K562 (cell line): ENCODE measurements around the gene MOXD1. TPM values are rescaled to one million over a fixed set of nuclear protein-coding genes. Genes with fewer than 3 reads are reported as not detected.

Experiments used
- ATAC-seq: fragments of 200-7000 bp; cut with Tn5 transposase; 3 replicates; pipeline ENCODE4 v1.9.1; 2020; ENCODE audit warnings: moderate library complexity
- BruUV-seq: library from RNA; stranded (reverse); fragments of 400-500 nt; replicated peaks from 2 replicates; lab custom pipeline; 2021; lab: Mats Ljungman, UMichigan
- CTCF ChIA-PET: fragments of 300-600 bp; formaldehyde crosslinking; extraction: SDS; loops from one replicate; lab custom pipeline; 2021; ENCODE audit warnings: low intra/inter-chr PET ratio; lab: Yijun Ruan, JAX
- POLR2A ChIA-PET: fragments of 300-600, 350-650 bp; sonication (Branson Sonifier 250); formaldehyde crosslinking; extraction: SDS; loops from one replicate; lab custom pipeline; 2021; ENCODE audit warnings: antibody characterized with exemption, inconsistent platforms; lab: Yijun Ruan, JAX
- DNase-seq, 4 experiments: peaks; one replicate each; pipeline versions ENCODE4 v3.0.0 to v3.0.0-alpha.2; 2011 to 2018; ENCODE audit warnings: low spot score in 3 of 4, mixed read lengths in 3 of 4; ENCODE audit errors: extremely low read depth in 1 of 4
- FAIRE-seq: peaks from 2 replicates; lab custom pipeline; 2011; peaks lifted over from hg19 to GRCh38; lab: Jason Lieb, UNC
- H2AFZ ChIP-seq: 2 replicates; pipeline ENCODE4 v1.6.0; 2011; ENCODE audit warnings: low read depth, low read length, control low read depth, inconsistent platforms
- H3K27ac ChIP-seq: fragments of 200-600 bp; 3 replicates; pipeline ENCODE4 v1.8.0; 2011; ENCODE audit warnings: low read depth, mild to moderate bottlenecking, control low read depth, inconsistent platforms, low read length, moderate library complexity, mixed read lengths; ENCODE audit errors: extremely low read depth
- H3K27me3 ChIP-seq, 2 experiments: fragments of 300-600 bp in 1 of 2; 2 replicates in 1 of 2; 3 replicates in 1 of 2; pipeline versions ENCODE4 v1.6.0 to v1.8.0; 2011; ENCODE audit warnings: inconsistent platforms in 2 of 2, low read length in 2 of 2, mild to moderate bottlenecking in 1 of 2, mixed read lengths in 1 of 2, moderate library complexity in 1 of 2; ENCODE audit not compliant: control insufficient read depth in 2 of 2, insufficient read depth in 2 of 2
- H3K36me3 ChIP-seq: fragments of 300-600 bp; 3 replicates; pipeline ENCODE4 v1.8.0; 2011; ENCODE audit warnings: mild to moderate bottlenecking, low read length, inconsistent platforms; ENCODE audit not compliant: control insufficient read depth, insufficient read depth
- H3K4me1 ChIP-seq, 2 experiments: fragments of 200-600 bp in 1 of 2; replicated peaks in 1 of 2; 2 replicates in 1 of 2; 3 replicates in 1 of 2; pipeline versions ENCODE4 v1.5.1 to v1.8.0; 2011; ENCODE audit warnings: inconsistent platforms in 2 of 2, low read length in 2 of 2, mild to moderate bottlenecking in 1 of 2, mixed read lengths in 1 of 2, moderate library complexity in 1 of 2; ENCODE audit not compliant: control insufficient read depth in 2 of 2, insufficient read depth in 2 of 2
- H3K4me2 ChIP-seq: 2 replicates; pipeline ENCODE4 v1.6.1; 2011; ENCODE audit warnings: low read length, control low read depth, inconsistent platforms, mixed read lengths; ENCODE audit not compliant: insufficient read depth
- H3K4me3 ChIP-seq: fragments of 200-600 bp; sonication (generic), shearing (Covaris generic); 2 replicates; pipeline ENCODE4 v1.5.1; 2016; ENCODE audit warnings: control low read depth, inconsistent platforms
- H3K79me2 ChIP-seq: fragments of 200-600 bp; 3 replicates; pipeline ENCODE4 v1.8.0; 2011; ENCODE audit warnings: low read length, inconsistent platforms; ENCODE audit not compliant: control insufficient read depth, insufficient read depth
- H3K9ac ChIP-seq, 2 experiments: 2 replicates each; pipeline versions ENCODE4 v1.6.0 to v1.6.1; 2011; ENCODE audit warnings: low read depth in 2 of 2, low read length in 2 of 2, control low read depth in 1 of 2, inconsistent platforms in 1 of 2, mild to moderate bottlenecking in 1 of 2, mixed read lengths in 1 of 2; ENCODE audit not compliant: insufficient read depth in 1 of 2
- H3K9me1 ChIP-seq: one replicate; pipeline ENCODE4 v1.6.0; 2011; ENCODE audit warnings: inconsistent platforms, mild to moderate bottlenecking, low read length, moderate library complexity; ENCODE audit not compliant: control insufficient read depth, insufficient read depth
- H3K9me3 ChIP-seq: replicated peaks from 2 replicates; pipeline ENCODE4 v1.5.1; 2011; ENCODE audit warnings: low read depth, low read length, inconsistent platforms; ENCODE audit not compliant: control insufficient read depth, insufficient read depth
- H4K20me1 ChIP-seq: replicated peaks from 2 replicates; pipeline ENCODE4 v1.6.1; 2011; ENCODE audit warnings: low read length, inconsistent platforms, mixed read lengths; ENCODE audit not compliant: control insufficient read depth, insufficient read depth
- ARID2 ChIP-seq: fragments of 450-650 bp; IDR thresholded peaks from 2 replicates; pipeline ENCODE4 v1.6.1; 2017; ENCODE audit warnings: antibody characterized with exemption, mild to moderate bottlenecking
- ATF7 ChIP-seq: fragments of 450-650 bp; IDR thresholded peaks from 2 replicates; pipeline ENCODE4 v1.7.1; 2014; ENCODE audit warnings: mild to moderate bottlenecking, moderate library complexity
- BCL6 ChIP-seq: fragments of 250-450 bp; sonication (Bioruptor Pico); IDR thresholded peaks from 2 replicates; pipeline ENCODE4 v1.4.0; 2020
- BRD9 ChIP-seq: fragments of 450-650 bp; IDR thresholded peaks from 2 replicates; pipeline ENCODE4 v1.6.1; 2018; ENCODE audit warnings: low read depth; ENCODE audit not compliant: partially characterized antibody
- CXXC5 ChIP-seq: fragments of 250-450 bp; sonication (Bioruptor Pico); IDR thresholded peaks from 2 replicates; pipeline ENCODE4 v1.8.0; 2022; ENCODE audit warnings: inconsistent platforms, mild to moderate bottlenecking, moderate library complexity
- EGR1 ChIP-seq: fragments of 450-650 bp; conservative IDR thresholded peaks from 2 replicates; pipeline ENCODE4 v1.6.1; 2017; ENCODE audit warnings: mild to moderate bottlenecking
- FOSL1 ChIP-seq: fragments of 200-800 bp; sonication (Bioruptor generic); conservative IDR thresholded peaks from 2 replicates; pipeline ENCODE4 v1.6.1; 2016; ENCODE audit warnings: missing genetic modification characterization, missing compliant biosample characterization
- HMBOX1 ChIP-seq: sonication (generic); IDR thresholded peaks from 2 replicates; pipeline ENCODE4 v1.6.1; 2016
- SRSF1 ChIP-seq: fragments of 200-400 bp; formaldehyde crosslinking; IDR thresholded peaks from 2 replicates; pipeline ENCODE4 v1.6.1; 2017; ENCODE audit warnings: mild to moderate bottlenecking, low read depth, low read length, moderate library complexity
- THRA ChIP-seq: fragments of 450-650 bp; IDR thresholded peaks from 2 replicates; pipeline ENCODE4 v1.6.1; 2017; ENCODE audit warnings: mild to moderate bottlenecking, moderate library complexity
- WGBS: fragments of 100-300 bp; shearing (Covaris generic); methylation state at CpG from one replicate; pipeline ENCODE4 v1.1.6; 2016; ENCODE audit warnings: low coverage, mixed read lengths; ENCODE audit not compliant: insufficient coverage; ENCODE audit errors: missing lambda C conversion rate; 5-methylcytosine and 5-hydroxymethylcytosine counted together
- in situ Hi-C: fragments of 300-500 bp; cut with MboI; formaldehyde crosslinking; loops from 4 replicates; pipeline ENCODE4 v1.15.0; 2018; ENCODE audit warnings: inconsistent platforms, mixed read lengths
- intact Hi-C: fragments of 100-400 bp; cut with micrococcal nuclease; formaldehyde crosslinking; loops from 2 replicates; pipeline ENCODE4 v1.14.2; 2022
- polyA plus RNA-seq, 8 experiments: library from polyadenylated mRNA; depleted of rRNA in 4 of 8; stranded (reverse) in 5 of 8; unstranded in 3 of 8; fragments of >200 nt; fragmentation: Nextera tagmentation in 2 of 8; fragmentation: Illumina TruSeq in 1 of 8; extraction: Ambion mirVana in 2 of 8; extraction: Trizol in 1 of 8; gene quantifications; 2 replicates each; pipeline versions ENCODE4 v1.2.1 to v1.2.3, GENCODE V29; 2011 to 2014; ENCODE audit warnings: inconsistent platforms in 1 of 8, missing spikeins in 1 of 8
- total RNA-seq, 7 experiments: library from RNA; depleted of rRNA in 6 of 7; stranded (reverse); fragments of >200 nt in 6 of 7; fragmentation: Illumina TruSeq in 2 of 7; extraction: Trizol in 2 of 7; gene quantifications; 2 replicates each; pipeline versions ENCODE4 v1.2.1 to v1.2.3, GENCODE V29; 2011 to 2021; ENCODE audit warnings: low replicate concordance in 1 of 7

MOXD1 gene
- total and polyA plus RNA-seq, 9 of the 15 experiments (the other 6 are each of a cell fraction or from before 2014, with no cell fraction given) = not detected

GRCh38 chr6:132341646-132342045, 59.6 kb downstream of the MOXD1 start (continued):
- TF ChIP-seq HMBOX1 = no peak
- TF ChIP-seq CXXC5 (CRISPR knock-in tag) = no peak
- TF ChIP-seq BRD9 = no peak
- no peak for TF ChIP-seq SRSF1

- H3K27ac ChIP-seq = no peak overlapping the region
- no peaks in the 10 kb centered on the region for H3K4me1 ChIP-seq
- ChIA-PET CTCF (no interaction called here), POLR2A (no interaction called here)
- H3K9ac ChIP-seq = no peak overlapping the region
- no peak for TF ChIP-seq ATF7
- TF ChIP-seq FOSL1 (tag) = 0 out of 2 replicates have a peak, but pooled peaks have one; percentile 1
- TF ChIP-seq THRA = no peak
- no peak for TF ChIP-seq ARID2
- no peak for TF ChIP-seq BCL6 (CRISPR knock-in tag)
- TF ChIP-seq EGR1 = no peak
- no peaks in the 10 kb centered on the region for H3K36me3 ChIP-seq
- no peak overlapping the region for H3K4me2 ChIP-seq
- H4K20me1 ChIP-seq = no peaks in the 10 kb centered on the region
- H3K27me3 ChIP-seq = no peaks in the 10 kb centered on the region
- in situ Hi-C loops (no loop called here), intact Hi-C loops (no loop called here)
- DNase-seq (no peak), FAIRE-seq (no peak), ATAC-seq (no peak)
- no peak overlapping the region for H3K4me3 ChIP-seq
- H2AFZ ChIP-seq = no peak overlapping the region
- H3K9me3 ChIP-seq = no peaks in the 10 kb centered on the region
- no peaks in the 10 kb centered on the region for H3K79me2 ChIP-seq
- H3K9me1 ChIP-seq = no peaks in the 10 kb centered on the region
- WGBS = 0% methylated on average over 4 of the region's 4 CpGs
- BruUV-seq = no TSS peak
These were observed 66.8 kb downstream of the MOXD1 start for GRCh38 chr6:132334521-132334885.
